HepG2 (cell line): ENCODE measurements around the gene TMEM253. TPM values are rescaled to one million over a fixed set of nuclear protein-coding genes. Genes with fewer than 3 reads are reported as not detected.
A peak's percentile ranks its signal among the peaks of the same experiment; 100 is the strongest.

ENCODE experiments used
- DR1 ChIP-seq: sonication (generic); formaldehyde crosslinking; IDR thresholded peaks from 2 replicates; pipeline ENCODE4 v1.8.0; 2021; ENCODE audit warnings: mild to moderate bottlenecking, missing genetic modification reagents, inconsistent platforms
- GFI1 ChIP-seq: sonication (generic); formaldehyde crosslinking; IDR thresholded peaks from 2 replicates; pipeline ENCODE4 v1.5.0; 2020; ENCODE audit warnings: missing genetic modification reagents, mild to moderate bottlenecking, borderline replicate concordance
- HNRNPUL1 ChIP-seq: fragments of 200-400 bp; formaldehyde crosslinking; IDR thresholded peaks from 2 replicates; pipeline ENCODE4 v1.6.1; 2017; ENCODE audit warnings: low read depth, mild to moderate bottlenecking, low read length, moderate library complexity
- NFATC3 ChIP-seq: sonication (generic); formaldehyde crosslinking; IDR thresholded peaks from 2 replicates; pipeline ENCODE4 v1.5.1; 2020; ENCODE audit warnings: mild to moderate bottlenecking, missing genetic modification reagents
- NR2F6 ChIP-seq, 2 experiments: IDR thresholded peaks; 2 replicates each; pipeline ENCODE4 v1.6.1; 2016; ENCODE audit warnings: antibody characterized with exemption in 1 of 2, mild to moderate bottlenecking in 1 of 2
- POLR2AphosphoS2 ChIP-seq: IDR thresholded peaks from 2 replicates; pipeline ENCODE4 v1.6.1; 2011; ENCODE audit warnings: low read depth, low read length, improper control_type of control experiment
- TCF7L2 ChIP-seq: IDR thresholded peaks from 2 replicates; pipeline ENCODE4 v1.6.1; 2011; ENCODE audit warnings: mild to moderate bottlenecking, low read depth, low read length, moderate library complexity
- ZNF274 ChIP-seq: sonication (generic); formaldehyde crosslinking; IDR thresholded peaks from 2 replicates; pipeline ENCODE4 v1.5.1; 2020; ENCODE audit warnings: mild to moderate bottlenecking, missing genetic modification reagents
- ZNF33B ChIP-seq: sonication (generic); formaldehyde crosslinking; IDR thresholded peaks from 2 replicates; pipeline ENCODE4 v1.5.1; 2020; ENCODE audit warnings: mild to moderate bottlenecking, missing genetic modification reagents
- ZNF616 ChIP-seq: sonication (generic); formaldehyde crosslinking; IDR thresholded peaks from 2 replicates; pipeline ENCODE4 v1.5.0; 2020; ENCODE audit warnings: low read depth, mild to moderate bottlenecking, missing genetic modification reagents
- ZNF781 ChIP-seq: sonication (generic); formaldehyde crosslinking; IDR thresholded peaks from 2 replicates; pipeline ENCODE4 v1.5.1; 2020; ENCODE audit warnings: borderline replicate concordance, mild to moderate bottlenecking, missing genetic modification reagents; ENCODE audit errors: not compliant biosample characterization
- polyA plus RNA-seq, 8 experiments: library from polyadenylated mRNA; depleted of rRNA in 3 of 8; stranded (reverse) in 7 of 8; unstranded in 1 of 8; fragments of >200 nt; fragmentation: Illumina TruSeq in 4 of 8; extraction: Trizol in 4 of 8; gene quantifications; 2 replicates each; pipeline versions ENCODE4 v1.2.1 to v1.2.3, GENCODE V29; 2011 to 2016; ENCODE audit warnings: low read depth in 4 of 8, missing spikeins in 1 of 8, mixed read lengths in 1 of 8; ENCODE audit not compliant: insufficient read depth in 1 of 8
- total RNA-seq, 5 experiments: library from RNA; depleted of rRNA; stranded (reverse); fragments of >200 nt; fragmentation: Illumina TruSeq; extraction: Trizol; gene quantifications; 2 replicates each; pipeline ENCODE4 v1.2.3, GENCODE V29; 2016; ENCODE audit warnings: low read depth in 1 of 5
- TF ChIP-seq, protein P1 (sequence below): sonication (generic); formaldehyde crosslinking; IDR thresholded peaks from 2 replicates; pipeline ENCODE4 v1.5.0; 2020; ENCODE audit warnings: mild to moderate bottlenecking, missing genetic modification reagents, borderline replicate concordance
- TF ChIP-seq, protein P2 (sequence below): sonication (generic); formaldehyde crosslinking; IDR thresholded peaks from 2 replicates; pipeline ENCODE4 v1.5.0; 2020; ENCODE audit warnings: mild to moderate bottlenecking, missing genetic modification reagents
- TF ChIP-seq, protein P3 (sequence below): sonication (generic); formaldehyde crosslinking; IDR thresholded peaks from 2 replicates; pipeline ENCODE4 v1.4.0; 2020; ENCODE audit warnings: low read depth, missing genetic modification reagents
- TF ChIP-seq, protein P4 (sequence below): sonication (generic); formaldehyde crosslinking; IDR thresholded peaks from 2 replicates; pipeline ENCODE4 v1.5.0; 2020; ENCODE audit warnings: missing genetic modification reagents
- TF ChIP-seq, protein P5 (sequence below): sonication (generic); formaldehyde crosslinking; IDR thresholded peaks from 2 replicates; pipeline ENCODE4 v1.4.0; 2020; ENCODE audit warnings: missing genetic modification reagents

The TMEM253 gene
- total and polyA plus RNA-seq, 2 of the 13 experiments (the other 11 are each of a cell fraction or from before 2014, with no cell fraction given): 0.29 to 0.45 TPM

DNA sequence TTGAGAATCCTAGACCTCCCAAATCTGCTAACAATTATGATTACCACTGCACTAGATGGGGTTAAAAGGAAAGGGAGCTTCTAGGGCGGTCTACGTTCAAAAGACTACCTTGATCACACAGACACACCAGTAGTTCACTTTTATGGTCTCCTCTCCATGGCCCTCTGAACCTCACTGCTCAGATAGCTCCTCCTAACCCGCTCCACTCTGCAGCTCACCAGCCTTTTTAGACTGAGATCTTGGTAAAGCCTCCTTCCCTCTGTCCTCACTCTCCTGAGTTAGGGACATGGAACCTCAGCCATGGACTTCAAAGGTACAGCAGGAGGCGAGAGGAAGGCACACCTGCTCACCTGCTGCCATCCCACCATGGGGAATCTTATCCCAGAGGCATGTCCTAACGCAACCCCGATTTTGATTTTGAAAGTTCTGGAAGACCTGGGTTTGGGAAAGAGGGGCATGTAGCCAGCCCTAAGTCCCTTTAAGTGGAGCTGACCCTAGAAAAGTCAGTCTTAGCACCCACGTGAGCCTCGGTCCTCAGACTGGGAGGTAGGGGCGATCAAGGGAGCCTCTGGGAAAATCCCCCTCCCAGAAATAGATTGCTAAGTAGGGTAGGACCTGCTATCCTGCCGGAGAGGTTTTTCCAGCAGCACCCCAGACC is 3.8 kb upstream of the TMEM253 start (continued):
- TF ChIP-seq GFI1 (CRISPR knock-in tag): no peak
- TF ChIP-seq, protein P1, sequence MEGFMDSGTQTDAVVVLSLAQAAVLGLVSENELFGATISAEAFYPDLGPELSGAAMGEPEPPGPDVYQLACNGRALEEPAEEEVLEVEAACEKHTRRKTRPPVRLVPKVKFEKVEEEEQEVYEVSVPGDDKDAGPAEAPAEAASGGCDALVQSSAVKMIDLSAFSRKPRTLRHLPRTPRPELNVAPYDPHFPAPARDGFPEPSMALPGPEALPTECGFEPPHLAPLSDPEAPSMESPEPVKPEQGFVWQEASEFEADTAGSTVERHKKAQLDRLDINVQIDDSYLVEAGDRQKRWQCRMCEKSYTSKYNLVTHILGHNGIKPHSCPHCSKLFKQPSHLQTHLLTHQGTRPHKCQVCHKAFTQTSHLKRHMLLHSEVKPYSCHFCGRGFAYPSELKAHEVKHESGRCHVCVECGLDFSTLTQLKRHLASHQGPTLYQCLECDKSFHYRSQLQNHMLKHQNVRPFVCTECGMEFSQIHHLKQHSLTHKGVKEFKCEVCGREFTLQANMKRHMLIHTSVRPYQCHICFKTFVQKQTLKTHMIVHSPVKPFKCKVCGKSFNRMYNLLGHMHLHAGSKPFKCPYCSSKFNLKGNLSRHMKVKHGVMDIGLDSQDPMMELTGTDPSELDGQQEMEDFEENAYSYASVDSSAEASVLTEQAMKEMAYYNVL: no peak
- no peak for TF ChIP-seq ZNF33B (CRISPR knock-in tag)
- TF ChIP-seq, protein P2, sequence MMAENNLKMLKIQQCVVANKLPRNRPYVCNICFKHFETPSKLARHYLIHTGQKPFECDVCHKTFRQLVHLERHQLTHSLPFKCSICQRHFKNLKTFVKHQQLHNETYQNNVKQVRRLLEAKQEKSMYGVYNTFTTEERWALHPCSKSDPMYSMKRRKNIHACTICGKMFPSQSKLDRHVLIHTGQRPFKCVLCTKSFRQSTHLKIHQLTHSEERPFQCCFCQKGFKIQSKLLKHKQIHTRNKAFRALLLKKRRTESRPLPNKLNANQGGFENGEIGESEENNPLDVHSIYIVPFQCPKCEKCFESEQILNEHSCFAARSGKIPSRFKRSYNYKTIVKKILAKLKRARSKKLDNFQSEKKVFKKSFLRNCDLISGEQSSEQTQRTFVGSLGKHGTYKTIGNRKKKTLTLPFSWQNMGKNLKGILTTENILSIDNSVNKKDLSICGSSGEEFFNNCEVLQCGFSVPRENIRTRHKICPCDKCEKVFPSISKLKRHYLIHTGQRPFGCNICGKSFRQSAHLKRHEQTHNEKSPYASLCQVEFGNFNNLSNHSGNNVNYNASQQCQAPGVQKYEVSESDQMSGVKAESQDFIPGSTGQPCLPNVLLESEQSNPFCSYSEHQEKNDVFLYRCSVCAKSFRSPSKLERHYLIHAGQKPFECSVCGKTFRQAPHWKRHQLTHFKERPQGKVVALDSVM (CRISPR knock-in tag): no peak
- no peak for TF ChIP-seq NFATC3 (CRISPR knock-in tag)
- TF ChIP-seq, protein P3, sequence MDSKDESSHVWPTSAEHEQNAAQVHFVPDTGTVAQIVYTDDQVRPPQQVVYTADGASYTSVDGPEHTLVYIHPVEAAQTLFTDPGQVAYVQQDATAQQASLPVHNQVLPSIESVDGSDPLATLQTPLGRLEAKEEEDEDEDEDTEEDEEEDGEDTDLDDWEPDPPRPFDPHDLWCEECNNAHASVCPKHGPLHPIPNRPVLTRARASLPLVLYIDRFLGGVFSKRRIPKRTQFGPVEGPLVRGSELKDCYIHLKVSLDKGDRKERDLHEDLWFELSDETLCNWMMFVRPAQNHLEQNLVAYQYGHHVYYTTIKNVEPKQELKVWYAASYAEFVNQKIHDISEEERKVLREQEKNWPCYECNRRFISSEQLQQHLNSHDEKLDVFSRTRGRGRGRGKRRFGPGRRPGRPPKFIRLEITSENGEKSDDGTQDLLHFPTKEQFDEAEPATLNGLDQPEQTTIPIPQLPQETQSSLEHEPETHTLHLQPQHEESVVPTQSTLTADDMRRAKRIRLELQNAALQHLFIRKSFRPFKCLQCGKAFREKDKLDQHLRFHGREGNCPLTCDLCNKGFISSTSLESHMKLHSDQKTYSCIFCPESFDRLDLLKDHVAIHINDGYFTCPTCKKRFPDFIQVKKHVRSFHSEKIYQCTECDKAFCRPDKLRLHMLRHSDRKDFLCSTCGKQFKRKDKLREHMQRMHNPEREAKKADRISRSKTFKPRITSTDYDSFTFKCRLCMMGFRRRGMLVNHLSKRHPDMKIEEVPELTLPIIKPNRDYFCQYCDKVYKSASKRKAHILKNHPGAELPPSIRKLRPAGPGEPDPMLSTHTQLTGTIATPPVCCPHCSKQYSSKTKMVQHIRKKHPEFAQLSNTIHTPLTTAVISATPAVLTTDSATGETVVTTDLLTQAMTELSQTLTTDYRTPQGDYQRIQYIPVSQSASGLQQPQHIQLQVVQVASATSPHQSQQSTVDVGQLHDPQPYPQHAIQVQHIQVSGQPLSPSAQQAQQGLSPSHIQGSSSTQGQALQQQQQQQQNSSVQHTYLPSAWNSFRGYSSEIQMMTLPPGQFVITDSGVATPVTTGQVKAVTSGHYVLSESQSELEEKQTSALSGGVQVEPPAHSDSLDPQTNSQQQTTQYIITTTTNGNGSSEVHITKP (CRISPR knock-in tag): no peak
- no peak for TF ChIP-seq DR1 (CRISPR knock-in tag)
- no peak for TF ChIP-seq HNRNPUL1
- TF ChIP-seq ZNF616 (CRISPR knock-in tag): no peak
- TF ChIP-seq TCF7L2: no peak
- TF ChIP-seq, protein P4, sequence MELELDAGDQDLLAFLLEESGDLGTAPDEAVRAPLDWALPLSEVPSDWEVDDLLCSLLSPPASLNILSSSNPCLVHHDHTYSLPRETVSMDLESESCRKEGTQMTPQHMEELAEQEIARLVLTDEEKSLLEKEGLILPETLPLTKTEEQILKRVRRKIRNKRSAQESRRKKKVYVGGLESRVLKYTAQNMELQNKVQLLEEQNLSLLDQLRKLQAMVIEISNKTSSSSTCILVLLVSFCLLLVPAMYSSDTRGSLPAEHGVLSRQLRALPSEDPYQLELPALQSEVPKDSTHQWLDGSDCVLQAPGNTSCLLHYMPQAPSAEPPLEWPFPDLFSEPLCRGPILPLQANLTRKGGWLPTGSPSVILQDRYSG (CRISPR knock-in tag): no peak
- TF ChIP-seq POLR2AphosphoS2: no peak
- TF ChIP-seq NR2F6 (IDR thresholded peaks at IDR 0.05): no peak
- TF ChIP-seq NR2F6 (CRISPR knock-in tag; IDR thresholded peaks at IDR 0.05): no peak
- TF ChIP-seq ZNF274 (CRISPR knock-in tag): peak; percentile 23; the same call in 1 of the 2 replicates
- TF ChIP-seq, protein P5, sequence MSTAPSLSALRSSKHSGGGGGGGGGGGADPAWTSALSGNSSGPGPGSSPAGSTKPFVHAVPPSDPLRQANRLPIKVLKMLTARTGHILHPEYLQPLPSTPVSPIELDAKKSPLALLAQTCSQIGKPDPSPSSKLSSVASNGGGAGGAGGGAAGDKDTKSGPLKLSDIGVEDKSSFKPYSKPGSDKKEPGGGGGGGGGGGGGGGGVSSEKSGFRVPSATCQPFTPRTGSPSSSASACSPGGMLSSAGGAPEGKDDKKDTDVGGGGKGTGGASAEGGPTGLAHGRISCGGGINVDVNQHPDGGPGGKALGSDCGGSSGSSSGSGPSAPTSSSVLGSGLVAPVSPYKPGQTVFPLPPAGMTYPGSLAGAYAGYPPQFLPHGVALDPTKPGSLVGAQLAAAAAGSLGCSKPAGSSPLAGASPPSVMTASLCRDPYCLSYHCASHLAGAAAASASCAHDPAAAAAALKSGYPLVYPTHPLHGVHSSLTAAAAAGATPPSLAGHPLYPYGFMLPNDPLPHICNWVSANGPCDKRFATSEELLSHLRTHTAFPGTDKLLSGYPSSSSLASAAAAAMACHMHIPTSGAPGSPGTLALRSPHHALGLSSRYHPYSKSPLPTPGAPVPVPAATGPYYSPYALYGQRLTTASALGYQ (CRISPR knock-in tag): no peak
- TF ChIP-seq ZNF781 (CRISPR knock-in tag): no peak
